ENCODE data around the gene SETD9.

SETD9 gene

DNA sequence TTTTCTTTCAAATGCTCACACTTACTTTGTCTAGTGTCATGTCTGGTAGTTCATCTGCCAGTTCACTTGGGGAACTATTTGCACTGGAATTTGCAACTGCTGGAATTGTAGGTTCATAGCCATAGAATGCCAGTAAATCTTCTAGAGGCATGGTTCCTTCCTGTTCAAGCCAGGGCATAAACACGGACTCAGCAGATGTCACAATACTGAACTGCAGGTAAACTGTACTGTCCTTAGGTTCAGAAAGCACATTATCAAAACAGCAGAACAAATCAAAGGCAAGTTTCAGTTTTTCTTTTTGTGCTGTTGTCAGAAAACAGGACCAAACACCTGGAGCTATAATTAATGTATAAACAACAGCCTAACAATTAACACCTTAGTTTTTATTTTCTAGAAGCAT is 29.5 kb downstream of the SETD9 start:
- DNase-seq, result no peak

- peak; percentile 44 for DNase-seq
Measured at GRCh38 chr5:56941981-56942380, 32.6 kb downstream of the SETD9 start.

GRCh38 chr5:56947052-56947451 is 37.7 kb downstream of the SETD9 start:
- DNase-seq, result no peak

DNA sequence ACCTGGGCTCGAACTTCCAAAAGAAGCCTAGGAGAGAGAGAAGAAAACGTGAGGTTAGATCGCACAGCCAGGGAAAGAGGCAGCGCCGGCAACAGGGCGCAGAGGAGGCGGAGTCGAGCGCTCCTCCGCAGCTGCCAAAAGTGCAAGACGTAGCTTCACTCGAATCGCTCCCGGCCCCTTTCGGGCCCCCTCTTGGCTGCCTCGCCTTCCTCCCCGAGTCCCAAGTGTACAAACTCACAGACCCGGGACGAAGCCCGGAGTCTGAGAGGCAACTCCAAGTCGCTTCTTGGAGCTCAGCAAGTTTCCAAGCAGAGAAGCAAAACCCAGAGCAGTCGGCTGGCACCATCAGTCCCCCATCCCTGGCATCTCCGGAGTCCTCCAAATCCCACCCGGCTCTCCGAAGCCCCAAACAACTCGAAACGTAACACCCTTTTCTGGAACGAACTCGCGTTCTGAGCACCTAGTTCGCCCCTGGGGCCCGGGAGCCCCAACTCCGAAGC is 41.3 kb downstream of the SETD9 start:
- peak; percentile 73 for DNase-seq

DNA sequence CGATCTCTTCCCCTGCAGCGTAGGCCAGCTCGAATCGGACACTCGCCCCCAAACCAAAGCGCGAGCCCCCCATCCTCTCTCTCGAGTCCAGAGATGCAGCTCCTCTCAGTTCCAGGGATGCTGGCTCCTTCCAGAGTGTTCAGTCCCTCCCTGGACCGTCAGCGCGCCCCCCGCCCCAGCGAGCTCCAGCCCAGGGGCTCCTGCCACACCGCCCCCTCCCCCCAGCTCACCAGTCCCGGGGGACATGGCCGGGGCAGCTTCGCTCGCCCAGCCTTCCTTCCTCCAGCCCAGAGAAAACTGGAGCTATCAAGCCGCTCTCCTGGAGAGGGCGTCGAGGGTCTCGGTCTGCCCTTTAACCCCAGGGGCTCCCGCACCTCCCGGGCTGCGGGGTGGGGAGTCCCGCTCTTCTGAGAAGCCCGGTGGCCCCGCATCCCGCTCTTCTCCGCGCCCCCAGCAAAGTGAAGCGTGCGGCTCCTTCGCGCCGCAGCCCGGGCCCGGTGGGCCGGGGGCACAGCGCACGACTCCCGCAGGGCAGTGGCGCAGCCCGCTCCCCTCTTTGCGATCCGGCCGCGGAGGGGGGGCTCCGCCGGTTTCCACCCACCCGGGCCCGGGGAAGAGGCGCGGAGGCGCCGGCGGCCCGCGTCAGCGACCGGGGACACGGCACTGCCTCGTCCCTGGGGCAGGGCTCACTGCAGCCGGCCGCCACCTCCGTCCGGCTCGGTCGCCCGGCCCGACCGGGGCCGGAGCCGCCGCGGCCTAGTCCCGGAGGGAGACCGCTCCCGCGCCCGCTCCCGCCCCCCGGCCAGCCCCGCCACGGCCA is 41.9 kb downstream of the SETD9 start:
- peak; percentile 16 for DNase-seq

GRCh38 chr5:56951946-56952691 is 42.7 kb downstream of the SETD9 start, which contains the start of gene MIER3:
Gene MIER3 (minus strand): TSS chr5:56952123. CDS start chr5:56952102, 21 bp downstream.
- DNase-seq, result peak; percentile 79

DNA sequence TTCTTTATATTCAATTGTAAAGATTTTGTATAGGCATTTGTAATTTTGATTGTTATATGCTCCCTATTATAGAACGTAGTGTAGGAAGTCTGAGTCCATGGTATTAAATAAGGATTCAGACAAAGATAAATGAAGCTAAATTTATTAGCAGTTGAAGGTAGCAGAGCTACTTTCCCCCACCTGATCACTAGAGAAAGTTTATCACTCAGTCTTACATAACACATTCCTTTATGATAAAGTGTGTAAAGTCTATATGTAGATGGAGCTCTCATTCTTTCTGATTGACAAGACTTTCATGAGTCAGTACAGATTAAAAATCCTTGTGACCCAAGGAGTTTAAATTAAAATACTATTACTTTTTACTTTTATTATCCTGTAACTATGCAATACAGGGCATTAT is 44.9 kb downstream of the SETD9 start:
- no peak for DNase-seq

- no peak for DNase-seq
Measured at GRCh38 chr5:56958595-56958994, 49.2 kb downstream of the SETD9 start.

DNA sequence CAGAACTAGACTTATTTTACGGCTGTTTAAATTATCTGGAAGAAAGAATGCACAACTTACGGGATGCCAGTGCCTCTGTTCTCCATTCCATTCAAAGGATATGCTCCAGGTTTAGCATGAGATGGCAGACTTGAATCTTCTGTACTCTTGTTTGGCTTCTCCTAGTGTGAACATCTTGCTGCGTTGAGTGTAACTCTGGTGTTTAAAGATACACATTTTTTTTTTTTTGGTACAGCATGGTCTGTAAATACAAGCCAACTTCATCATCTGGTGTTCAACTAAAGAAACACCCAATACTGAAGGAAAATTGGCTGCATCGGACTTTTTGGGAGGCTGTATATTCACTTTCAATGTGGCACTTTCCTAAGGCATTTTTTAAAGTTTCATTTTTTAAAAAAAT is 49.9 kb downstream of the SETD9 start:
- DNase-seq, result no peak

DNA sequence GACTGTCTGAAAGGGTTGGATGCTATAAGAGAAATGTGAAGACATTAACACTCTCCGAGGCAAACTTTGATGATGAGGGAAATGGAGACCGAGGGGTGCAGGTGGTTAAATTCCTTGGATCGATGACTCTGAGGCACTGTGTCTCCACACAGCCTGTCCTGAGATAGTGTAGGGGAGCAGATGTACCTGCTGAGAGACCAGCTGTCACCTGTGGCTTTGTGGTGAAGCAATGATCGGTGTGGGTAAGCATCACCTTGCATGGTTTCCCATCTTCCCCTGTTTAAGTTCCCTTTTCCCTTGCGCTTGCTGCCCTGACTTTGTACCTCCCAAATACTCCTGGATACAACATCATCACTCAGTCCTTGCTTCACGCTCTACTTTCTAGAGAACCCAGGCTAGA is 52.4 kb downstream of the SETD9 start:
- DNase-seq, result no peak

GRCh38 chr5:56962286-56962685 is 52.9 kb downstream of the SETD9 start:
- DNase-seq, result no peak

GRCh38 chr5:56963246-56963645 is 53.9 kb downstream of the SETD9 start:
- DNase-seq, result no peak

- DNase-seq, result no peak
Measured at GRCh38 chr5:56964173-56964572, 54.8 kb downstream of the SETD9 start.
